A549 treated with RU486 at 1 μM for 4 hours (cell line): ENCODE results near the gene ZNF547. TPM values are rescaled to one million over a fixed set of nuclear protein-coding genes. Genes with fewer than 3 reads are reported as not detected.

Experiments used
- total RNA-seq: library from RNA; stranded (reverse); fragments of 200-300 nt; extraction: Qiagen RNA extraction; gene quantifications from 5 replicates; pipeline ENCODE4 v1.2.3, GENCODE V29; 2022; ENCODE audit warnings: low read depth

Gene ZNF547
- 1.4 to 2.0 TPM (median 1.6 TPM) in 5 replicates for total RNA-seq

GRCh38 chr19:57362997-57363687 lies at the start of gene ZNF547, which contains the start of gene TRAPPC2B:
Gene ZNF547, plus strand, starts transcription at chr19:57363551. Its CDS starts 5,005 bp downstream, at chr19:57368556.
Gene TRAPPC2B, plus strand, starts transcription at chr19:57363551. Its CDS starts 1,283 bp downstream, at chr19:57364834.

GRCh38 chr19:57320180-57321084 lies 42.9 kb upstream of the ZNF547 start, which contains the start of gene ZNF543:
Gene ZNF543, plus strand, starts transcription at chr19:57320472. Its CDS starts 382 bp downstream, at chr19:57320854.

DNA sequence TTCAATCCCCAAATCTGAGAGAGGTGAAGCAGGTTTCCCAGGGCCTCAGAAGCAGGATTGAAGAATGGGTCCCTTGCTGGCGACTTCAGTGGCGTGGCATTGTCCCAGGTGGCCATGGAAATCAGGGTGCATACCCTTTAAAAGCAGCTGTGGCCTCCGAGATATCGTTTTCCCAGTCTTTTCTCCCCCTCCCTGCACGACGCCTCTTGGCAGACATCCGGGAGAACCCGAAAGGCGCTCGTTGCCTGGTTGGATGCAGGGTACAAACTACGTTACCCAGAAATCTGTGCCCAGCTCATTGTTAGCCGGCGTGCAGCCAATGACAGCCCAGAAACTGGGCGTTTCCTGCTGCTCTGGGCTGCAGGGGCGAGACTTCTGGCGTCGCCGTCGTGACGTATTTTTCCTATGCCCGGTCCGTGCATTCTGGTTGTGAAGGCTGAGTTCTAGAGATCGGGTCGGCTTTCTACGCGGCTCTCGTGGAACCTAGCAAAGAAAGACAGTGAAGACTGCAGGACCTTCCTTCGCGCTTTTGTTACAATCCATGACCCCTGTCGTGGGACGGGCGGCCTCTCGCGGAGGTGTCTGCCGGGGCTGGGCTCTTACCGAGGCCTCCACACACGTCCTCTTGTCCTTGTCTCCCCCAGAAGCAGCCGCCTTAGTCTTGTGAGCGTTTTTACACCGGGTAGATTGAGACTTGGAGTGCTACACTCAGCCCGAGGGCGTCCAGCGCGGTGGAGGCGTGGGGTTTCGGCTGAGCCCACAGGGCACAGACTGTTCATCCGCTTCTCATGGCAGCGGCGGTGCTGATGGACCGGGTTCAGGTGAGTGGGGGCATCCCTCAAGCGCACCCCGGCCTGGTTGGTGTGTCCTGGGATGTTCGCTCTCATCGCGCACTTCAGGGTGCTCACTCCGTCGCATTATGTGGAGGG lies 12.2 kb upstream of the ZNF547 start, which contains the start of gene ZNF304:
Gene ZNF304 (plus strand): TSS at position 395 of the 929 bp plus-strand sequence. CDS start 394 bp downstream, at position 789.

DNA sequence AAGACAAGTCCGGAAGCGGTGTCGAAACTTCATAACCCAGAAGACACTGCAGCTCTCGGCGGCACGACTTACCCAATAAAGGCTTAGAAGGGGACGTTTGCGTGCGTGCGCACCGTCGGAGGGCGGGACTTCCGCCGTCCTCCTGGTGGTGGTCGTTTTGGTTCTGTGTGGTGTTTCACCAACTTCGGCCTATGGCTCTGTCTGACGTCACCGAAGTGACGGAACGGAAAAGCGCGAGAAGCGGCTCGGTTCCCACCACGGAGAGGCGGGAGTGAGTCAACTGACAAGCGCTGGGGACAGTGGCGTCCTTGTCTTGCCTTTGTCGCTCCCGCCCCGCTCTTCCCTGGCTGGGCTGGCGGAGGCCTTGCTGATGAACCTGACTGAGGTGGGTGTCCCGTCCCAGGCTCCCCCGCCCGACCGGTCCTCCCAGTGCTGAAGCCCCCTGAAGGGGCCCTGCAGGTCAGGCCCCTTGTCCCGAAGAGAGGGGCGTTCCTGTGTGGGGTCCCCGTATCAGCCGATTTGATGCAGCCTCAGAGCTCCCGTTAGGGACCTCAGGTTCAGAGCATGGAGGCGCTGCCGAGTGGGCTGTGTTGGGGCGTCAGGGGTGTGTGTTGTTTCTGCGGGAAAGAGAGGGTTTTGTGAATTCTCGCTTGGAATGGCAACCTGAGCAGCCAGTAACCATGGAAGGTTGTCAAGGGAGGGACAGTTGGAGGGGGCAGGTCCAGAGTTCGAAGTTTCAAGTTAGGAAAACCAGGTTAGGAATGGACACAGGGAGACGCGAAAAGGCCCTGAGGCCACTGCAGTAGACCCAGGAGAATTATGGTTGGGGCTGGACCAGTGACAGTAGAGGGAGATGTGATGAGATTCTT lies 26.6 kb downstream of the ZNF547 start, which contains the start of gene ZNF548:
Gene ZNF548 (plus strand): TSS at position 125 of the 869 bp plus-strand sequence. CDS start 246 bp downstream, at position 371.

DNA sequence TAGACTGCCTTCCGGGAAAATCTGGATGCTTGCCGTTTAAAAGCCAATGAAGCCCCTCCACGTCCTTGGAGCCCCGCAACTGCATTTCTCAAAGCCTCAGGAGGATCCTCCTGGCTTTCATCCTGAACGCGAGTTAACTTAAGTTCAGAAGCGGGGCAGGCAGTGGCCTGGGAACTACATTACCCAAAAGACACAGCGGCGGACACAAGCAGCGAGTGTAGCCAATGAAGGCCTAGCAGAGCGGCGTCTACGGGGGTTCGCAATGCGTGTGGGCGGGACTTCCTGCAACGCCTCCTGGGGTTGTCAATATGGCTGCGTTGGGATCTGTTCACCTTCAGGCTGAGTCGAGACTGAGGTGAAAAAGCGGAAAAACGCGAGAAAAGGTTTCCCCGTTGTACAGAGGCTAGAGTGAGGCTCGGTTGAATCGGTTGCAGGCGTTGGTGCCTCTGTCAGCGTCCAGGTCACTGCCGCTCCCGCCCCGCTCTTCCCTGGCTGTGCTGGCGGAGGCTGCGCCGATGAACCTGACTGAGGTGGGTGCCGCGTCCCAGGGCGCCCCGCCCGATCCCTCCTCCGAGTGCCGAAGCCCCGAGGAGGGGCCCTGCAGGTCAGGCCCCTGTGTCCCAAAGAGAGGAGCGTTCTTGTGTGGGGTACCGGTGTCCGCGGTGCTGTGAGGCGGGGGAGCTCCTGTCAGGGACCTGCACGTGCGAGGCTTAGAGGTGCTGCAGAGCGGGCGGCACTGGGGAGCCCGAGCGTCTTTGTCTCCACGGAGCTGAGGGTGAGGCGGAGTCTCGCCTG lies 47.7 kb downstream of the ZNF547 start, which contains the start of gene ZNF17:
Gene ZNF17 (plus strand): TSS at position 285 of the 795 bp plus-strand sequence. CDS start 2,455 bp downstream, outside the sequence.

Other genes starting within 250 kb of the ZNF547 start
- not detected in 5 replicates for gene USP29, start 243.6 kb upstream of the ZNF547 start, total RNA-seq
- not detected in 5 replicates for gene ZIM3, start 218.3 kb upstream of the ZNF547 start, total RNA-seq
- gene DUXA, start 196.1 kb upstream of the ZNF547 start, total RNA-seq, result not detected in 5 replicates
- gene ZNF264, start 172.1 kb upstream of the ZNF547 start, total RNA-seq, result 6.3 to 8.8 TPM (median 7.4 TPM) in 5 replicates
- gene AURKC, start 132.5 kb upstream of the ZNF547 start, total RNA-seq, result 0.27 to 0.61 TPM (median 0.32 TPM) in 4 of 5 replicates, not detected in the other
- gene ZNF805, start 122.9 kb upstream of the ZNF547 start, total RNA-seq, result 1.2 to 2.5 TPM (median 1.8 TPM) in 5 replicates
- 0.77 to 1.2 TPM (median 1.0 TPM) in 5 replicates for gene ZNF460, start 83.1 kb upstream of the ZNF547 start, total RNA-seq
- 0.82 to 2.0 TPM (median 1.5 TPM) in 5 replicates for gene ZNF543, start 43.1 kb upstream of the ZNF547 start, total RNA-seq
- 1.7 to 2.1 TPM (median 2.1 TPM) in 5 replicates for gene ZNF304, start 12.3 kb upstream of the ZNF547 start, total RNA-seq
- gene TRAPPC2B, start within 50 bp of the ZNF547 start, total RNA-seq, result 14.3 to 17.8 TPM (median 15.6 TPM) in 5 replicates
- gene ZNF548, start 26.3 kb downstream of the ZNF547 start, total RNA-seq, result 2.9 to 4.0 TPM (median 3.5 TPM) in 5 replicates
- 2.9 to 6.8 TPM (median 4.8 TPM) in 5 replicates for gene ZNF17, start 47.6 kb downstream of the ZNF547 start, total RNA-seq
- gene ZNF749, start 71.8 kb downstream of the ZNF547 start, total RNA-seq, result 13.7 to 16.8 TPM (median 15.4 TPM) in 5 replicates
- gene VN1R1, start 93.6 kb downstream of the ZNF547 start, total RNA-seq, result 0.06 to 0.13 TPM in 2 of 5 replicates, not detected in the others
- 0.83 to 1.5 TPM (median 1.2 TPM) in 5 replicates for gene ZNF772, start 114.0 kb downstream of the ZNF547 start, total RNA-seq
- 4.6 to 7.6 TPM (median 6.7 TPM) in 5 replicates for gene ZNF419, start 124.2 kb downstream of the ZNF547 start, total RNA-seq
- 4.6 to 7.1 TPM (median 4.8 TPM) in 5 replicates for gene ZNF773, start 136.4 kb downstream of the ZNF547 start, total RNA-seq
- 1.3 to 2.0 TPM (median 1.6 TPM) in 5 replicates for gene ZNF549, start 163.8 kb downstream of the ZNF547 start, total RNA-seq
- gene ZNF550, start 196.3 kb downstream of the ZNF547 start, total RNA-seq, result 2.1 to 4.4 TPM (median 4.2 TPM) in 5 replicates
- gene ZNF416, start 215.4 kb downstream of the ZNF547 start, total RNA-seq, result 4.2 to 4.9 TPM (median 4.5 TPM) in 5 replicates
- 0.06 TPM in 1 of 5 replicates, not detected in the others for gene ZIK1, start 220.6 kb downstream of the ZNF547 start, total RNA-seq
- 4.1 to 4.8 TPM (median 4.4 TPM) in 5 replicates for gene ZNF530, start 236.3 kb downstream of the ZNF547 start, total RNA-seq